GM10248 (cell line): Measurements from ENCODE around the gene SNTB2.

Source experiments
- CTCF ChIA-PET: fragments of 300-600 bp; sonication (Branson Sonifier 250); formaldehyde crosslinking; extraction: SDS; loops from one replicate; lab custom pipeline; 2021; ENCODE audit warnings: antibody characterized with exemption; lab: Yijun Ruan, JAX
- POLR2A ChIA-PET: fragments of 350-650 bp; sonication (Branson Sonifier 250); formaldehyde crosslinking; extraction: SDS; loops from one replicate; lab custom pipeline; 2020; ENCODE audit warnings: antibody characterized with exemption; lab: Yijun Ruan, JAX
- DNase-seq: peaks from one replicate; pipeline ENCODE4 v3.0.0; 2012; ENCODE audit errors: extremely low spot score
- TF ChIP-seq, protein P1 (sequence below): IDR thresholded peaks from 2 replicates; pipeline ENCODE4 v1.5.1; 2012; ENCODE audit warnings: mild to moderate bottlenecking, low read depth; ENCODE audit errors: extremely low read depth, missing control alignments, control extremely low read depth

Gene SNTB2

DNA sequence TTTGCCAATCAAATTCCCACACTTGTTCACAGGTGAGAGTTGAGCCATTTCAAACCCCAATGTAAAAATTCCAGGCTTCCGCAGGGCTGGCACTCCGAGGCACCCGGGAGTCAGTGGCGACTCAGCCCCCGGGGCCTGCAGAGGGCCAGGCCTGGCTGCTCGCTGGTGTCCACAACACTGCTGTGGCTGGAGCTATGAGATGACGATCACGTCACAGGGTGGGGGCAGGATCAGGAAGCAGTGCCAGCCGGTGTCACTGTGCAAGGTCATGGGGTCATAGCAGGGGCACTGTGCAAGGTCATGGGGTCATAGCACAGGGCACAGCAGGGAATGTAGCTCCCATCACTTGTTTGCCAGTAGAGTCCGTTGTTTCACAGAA is 131.9 kb downstream of the SNTB2 start:
- TF ChIP-seq, protein P1, sequence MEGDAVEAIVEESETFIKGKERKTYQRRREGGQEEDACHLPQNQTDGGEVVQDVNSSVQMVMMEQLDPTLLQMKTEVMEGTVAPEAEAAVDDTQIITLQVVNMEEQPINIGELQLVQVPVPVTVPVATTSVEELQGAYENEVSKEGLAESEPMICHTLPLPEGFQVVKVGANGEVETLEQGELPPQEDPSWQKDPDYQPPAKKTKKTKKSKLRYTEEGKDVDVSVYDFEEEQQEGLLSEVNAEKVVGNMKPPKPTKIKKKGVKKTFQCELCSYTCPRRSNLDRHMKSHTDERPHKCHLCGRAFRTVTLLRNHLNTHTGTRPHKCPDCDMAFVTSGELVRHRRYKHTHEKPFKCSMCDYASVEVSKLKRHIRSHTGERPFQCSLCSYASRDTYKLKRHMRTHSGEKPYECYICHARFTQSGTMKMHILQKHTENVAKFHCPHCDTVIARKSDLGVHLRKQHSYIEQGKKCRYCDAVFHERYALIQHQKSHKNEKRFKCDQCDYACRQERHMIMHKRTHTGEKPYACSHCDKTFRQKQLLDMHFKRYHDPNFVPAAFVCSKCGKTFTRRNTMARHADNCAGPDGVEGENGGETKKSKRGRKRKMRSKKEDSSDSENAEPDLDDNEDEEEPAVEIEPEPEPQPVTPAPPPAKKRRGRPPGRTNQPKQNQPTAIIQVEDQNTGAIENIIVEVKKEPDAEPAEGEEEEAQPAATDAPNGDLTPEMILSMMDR = no peak
- POLR2A ChIA-PET = no interaction called here
- CTCF ChIA-PET = interaction anchor here (2.1 kb wide), 1 partner anchor 10 kb away, joined by 7 read pairs; no protein-coding TSS in a partner anchor
- DNase-seq = no peak

DNA sequence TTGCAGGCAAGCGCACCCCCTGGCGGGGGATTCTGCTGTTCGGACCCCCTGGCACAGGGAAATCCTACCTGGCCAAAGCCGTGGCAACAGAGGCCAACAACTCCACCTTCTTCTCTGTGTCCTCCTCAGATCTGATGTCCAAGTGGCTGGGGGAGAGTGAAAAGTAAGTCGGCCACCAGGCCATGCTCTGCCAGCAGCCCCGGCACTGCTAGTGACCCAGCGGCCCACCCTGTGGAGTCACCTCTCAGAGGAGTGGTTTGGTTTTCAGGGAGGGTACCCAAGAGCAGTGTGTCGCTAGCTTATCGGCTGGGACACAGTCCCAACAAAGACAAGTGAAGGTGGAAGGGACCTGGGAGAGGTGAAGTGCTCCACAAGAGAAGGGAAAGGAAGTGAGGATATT is 132.4 kb downstream of the SNTB2 start:
- DNase-seq = no peak
- CTCF ChIA-PET = interaction anchor here (2.1 kb wide), 1 partner anchor 9 kb away, joined by 7 read pairs; no protein-coding TSS in a partner anchor
- POLR2A ChIA-PET = no interaction called here
- TF ChIP-seq, protein P1 = no peak

GRCh38 chr16:69319826-69320739 is 133.1 kb downstream of the SNTB2 start:
- CTCF ChIA-PET = interaction anchor here (2.1 kb wide), 1 partner anchor 9 kb away, joined by 7 read pairs; no protein-coding TSS in a partner anchor
- POLR2A ChIA-PET = no interaction called here
- no peak for DNase-seq
- TF ChIP-seq, protein P1 = no peak

DNA sequence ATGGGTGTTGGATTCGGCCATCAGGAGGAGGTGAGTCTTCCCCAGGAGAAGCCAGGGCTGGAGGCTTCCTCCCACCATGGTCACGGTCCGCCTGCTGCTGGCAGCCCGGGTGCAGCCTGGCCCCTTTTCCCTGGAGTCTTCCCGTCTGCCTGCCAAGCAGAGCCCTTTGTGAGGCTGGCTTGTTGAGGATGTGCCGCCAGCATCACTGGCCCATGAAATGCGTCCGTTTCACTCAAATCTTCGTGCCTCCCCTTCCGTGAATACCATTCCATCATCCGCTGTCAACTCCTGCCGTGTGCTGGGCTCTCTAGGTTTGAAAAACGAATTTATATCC is 133.7 kb downstream of the SNTB2 start:
- ChIA-PET POLR2A (no interaction called here), CTCF (no interaction called here)
- TF ChIP-seq, protein P1 = no peak
- no peak for DNase-seq

GRCh38 chr16:69321080-69321479 is 134.1 kb downstream of the SNTB2 start:
- no peak for DNase-seq
- POLR2A ChIA-PET = no interaction called here
- TF ChIP-seq, protein P1 = no peak
- CTCF ChIA-PET = no interaction called here

DNA sequence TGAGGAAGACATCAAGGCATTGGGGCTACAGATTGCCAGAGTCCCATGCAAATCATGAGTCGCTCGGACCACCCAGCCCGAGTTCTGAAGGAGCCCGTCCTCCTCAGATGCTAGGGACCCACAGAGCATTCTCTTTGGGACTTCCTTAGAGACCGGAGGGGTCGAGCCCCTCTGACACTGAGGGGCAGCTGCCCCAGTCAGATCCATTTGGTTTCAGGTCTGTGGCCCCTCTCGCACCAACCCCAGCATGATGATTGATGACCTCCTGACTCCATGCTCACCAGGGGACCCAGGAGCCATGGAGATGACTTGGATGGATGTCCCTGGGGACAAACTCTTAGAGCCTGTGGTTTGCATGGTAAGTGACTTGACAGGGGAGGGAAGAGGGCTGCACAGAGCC is 135.4 kb downstream of the SNTB2 start:
- DNase-seq = no peak
- CTCF ChIA-PET = interaction anchor here (1.7 kb wide), 1 partner anchor 10 kb away, joined by 5 read pairs; no protein-coding TSS in a partner anchor
- TF ChIP-seq, protein P1 = no peak
- POLR2A ChIA-PET = no interaction called here
